CD8-positive, alpha-beta memory T cell (primary cell): ENCODE measurements around the gene EIF1AD. TPM values are rescaled to one million over a fixed set of nuclear protein-coding genes. Genes with fewer than 3 reads are reported as not detected.
"Not testable (repeated sequence)": the region's sequence is repeated elsewhere in the genome, so short reads cannot be mapped to it uniquely, and the experiment has no call there.

Experiments
- CTCF ChIA-PET: fragments of 350-600 bp; sonication (Branson Sonifier 250); formaldehyde crosslinking; loops from one replicate; lab custom pipeline; 2021; ENCODE audit warnings: antibody characterized with exemption; lab: Charles Lee
- POLR2A ChIA-PET: fragments of 350-600 bp; sonication (Branson Sonifier 250); formaldehyde crosslinking; loops from one replicate; lab custom pipeline; 2021; ENCODE audit warnings: antibody characterized with exemption; lab: Charles Lee
- DNase-seq, 5 donors: peaks; one replicate each; pipeline versions ENCODE4 v3.0.0 to v3.0.0-alpha.2; 2020 to 2022; ENCODE audit warnings: mixed read lengths in 1 of 5
- H3K27ac ChIP-seq: one replicate; pipeline ENCODE4 v1.7.0; 2013; ENCODE audit warnings: low read depth, mild to moderate bottlenecking, low read length, moderate library complexity
- H3K27me3 ChIP-seq: 2 replicates; pipeline ENCODE4 v1.7.0; 2013; ENCODE audit warnings: low read length, mild to moderate bottlenecking; ENCODE audit not compliant: insufficient read depth, poor library complexity, severe bottlenecking
- H3K36me3 ChIP-seq: 2 replicates; pipeline ENCODE4 v1.7.0; 2013; ENCODE audit warnings: mild to moderate bottlenecking, low read length, moderate library complexity; ENCODE audit not compliant: insufficient read depth
- H3K4me1 ChIP-seq: 2 replicates; pipeline ENCODE4 v1.7.0; 2013; ENCODE audit warnings: mild to moderate bottlenecking, low read length, moderate library complexity; ENCODE audit not compliant: insufficient read depth
- H3K4me3 ChIP-seq: 2 replicates; pipeline ENCODE4 v1.7.0; 2013; ENCODE audit warnings: mild to moderate bottlenecking, low read length
- H3K9me3 ChIP-seq: 2 replicates; pipeline ENCODE4 v1.7.0; 2013; ENCODE audit warnings: mild to moderate bottlenecking, low read length
- H3K27ac Mint-ChIP-seq, 8 donors: one replicate each; pipeline ENCODE4 v1.8.0; 2020 to 2021; ENCODE audit warnings: mixed read lengths in 8 of 8, mild to moderate bottlenecking in 6 of 8, inconsistent platforms in 3 of 8, moderate library complexity in 3 of 8
- H3K27me3 Mint-ChIP-seq, 2 donors: one replicate each; pipeline ENCODE4 v1.8.0; 2020 to 2021; ENCODE audit warnings: mixed read lengths in 2 of 2, mild to moderate bottlenecking in 1 of 2, moderate library complexity in 1 of 2
- H3K36me3 Mint-ChIP-seq, 3 donors: one replicate each; pipeline ENCODE4 v1.8.0; 2020 to 2021; ENCODE audit warnings: mixed read lengths in 3 of 3, inconsistent platforms in 1 of 3, mild to moderate bottlenecking in 1 of 3
- H3K4me1 Mint-ChIP-seq, 3 donors: one replicate each; pipeline ENCODE4 v1.8.0; 2020 to 2021; ENCODE audit warnings: mixed read lengths in 3 of 3, inconsistent platforms in 1 of 3, mild to moderate bottlenecking in 1 of 3
- H3K4me3 Mint-ChIP-seq, 7 donors: one replicate each; pipeline ENCODE4 v1.8.0; 2020 to 2021; ENCODE audit warnings: mixed read lengths in 7 of 7, mild to moderate bottlenecking in 6 of 7, moderate library complexity in 4 of 7, inconsistent platforms in 2 of 7
- H3K9me3 Mint-ChIP-seq, 5 donors: one replicate each; pipeline ENCODE4 v1.8.0; 2020 to 2022; ENCODE audit warnings: mixed read lengths in 5 of 5, mild to moderate bottlenecking in 3 of 5, moderate library complexity in 2 of 5, inconsistent platforms in 1 of 5
- polyA plus RNA-seq: library from polyadenylated mRNA; unstranded; fragments of 300-500 nt; fragmentation: Illumina TruSeq; gene quantifications from one replicate; pipeline ENCODE4 v1.2.3, GENCODE V29; 2021
- total RNA-seq, 2 experiments: library from RNA; stranded (reverse); gene quantifications; one replicate each; pipeline ENCODE4 v1.2.3, GENCODE V29; 2021

EIF1AD gene
- total and polyA plus RNA-seq, 3 experiments from 2014 or later, result 16.1 to 81.3 (median 81.2) TPM

GRCh38 chr11:65951641-65952040 is 50.3 kb downstream of the EIF1AD start:
- CTCF ChIA-PET, result interaction anchor here (0.7 to 1.2 kb wide), 2 partner anchors 39 to 63 kb away, joined by 3 to 4 read pairs; partner anchors contain the start of gene FIBP
- H3K27ac Mint-ChIP-seq, H3K4me3 Mint-ChIP-seq, H3K27me3 Mint-ChIP-seq, H3K4me1 Mint-ChIP-seq, H3K4me1 ChIP-seq, H3K27ac ChIP-seq, H3K9me3 ChIP-seq, H3K4me3 ChIP-seq, H3K36me3 Mint-ChIP-seq, H3K36me3 ChIP-seq, DNase-seq, H3K27me3 ChIP-seq, H3K9me3 Mint-ChIP-seq: not testable (repeated sequence)
- POLR2A ChIA-PET, result interaction anchor here (0.7 kb wide), 1 partner anchor 494 kb away, joined by 6 read pairs; no protein-coding TSS in a partner anchor

GRCh38 chr11:65950711-65951110 is 51.2 kb downstream of the EIF1AD start:
- CTCF ChIA-PET, result interaction anchor here (0.7 kb wide), 1 partner anchor 126 kb away, joined by 3 read pairs; no protein-coding TSS in a partner anchor
- POLR2A ChIA-PET, H3K4me1 ChIP-seq, H3K4me1 Mint-ChIP-seq, H3K9me3 ChIP-seq, H3K27me3 Mint-ChIP-seq, H3K27ac ChIP-seq, H3K4me3 ChIP-seq, H3K27me3 ChIP-seq, DNase-seq, H3K4me3 Mint-ChIP-seq, H3K9me3 Mint-ChIP-seq, H3K36me3 Mint-ChIP-seq, H3K36me3 ChIP-seq: not testable (repeated sequence)
- peak overlapping the region in 1 of 8 donors; percentile 15 for H3K27ac Mint-ChIP-seq

- H3K4me3 ChIP-seq, result no peak overlapping the region
- H3K27me3 ChIP-seq, result no peaks in the 10 kb centered on the region
- Mint-ChIP-seq H3K4me1 (no peaks in the 10 kb centered on the region), H3K9me3 (no peaks in the 10 kb centered on the region), H3K27ac (no peak overlapping the region), H3K27me3 (peaks cover 0 to 2% of the 10 kb centered on the region in 2 donors), H3K4me3 (no peak overlapping the region), H3K36me3 (no peaks in the 10 kb centered on the region)
- POLR2A ChIA-PET, result no interaction called here
- CTCF ChIA-PET, result interaction anchor here (1.1 kb wide), 1 partner anchor 63 kb away, joined by 3 read pairs; no protein-coding TSS in a partner anchor
- H3K27ac ChIP-seq, result no peak overlapping the region
- no peak for DNase-seq
- H3K36me3 ChIP-seq, result no peaks in the 10 kb centered on the region
- no peaks in the 10 kb centered on the region for H3K4me1 ChIP-seq
- no peaks in the 10 kb centered on the region for H3K9me3 ChIP-seq
These were observed 54.3 kb downstream of the EIF1AD start for GRCh38 chr11:65947603-65948125.

GRCh38 chr11:65947133-65947532 is 54.8 kb downstream of the EIF1AD start:
- Histone ChIP-seq H3K9me3 (no peaks in the 10 kb centered on the region), H3K27me3 (no peaks in the 10 kb centered on the region), H3K36me3 (no peaks in the 10 kb centered on the region), H3K4me3 (no peak overlapping the region), H3K27ac (no peak overlapping the region), H3K4me1 (no peaks in the 10 kb centered on the region)
- no peaks in the 10 kb centered on the region for H3K36me3 Mint-ChIP-seq
- no peak overlapping the region for H3K4me3 Mint-ChIP-seq
- no peak overlapping the region for H3K27ac Mint-ChIP-seq
- H3K9me3 Mint-ChIP-seq, result no peaks in the 10 kb centered on the region
- no peaks in the 10 kb centered on the region for H3K4me1 Mint-ChIP-seq
- CTCF ChIA-PET, result interaction anchor here (1.1 kb wide), 1 partner anchor 63 kb away, joined by 3 read pairs; no protein-coding TSS in a partner anchor
- POLR2A ChIA-PET, result no interaction called here
- H3K27me3 Mint-ChIP-seq, result peaks cover 0 to 2% of the 10 kb centered on the region in 2 donors
- DNase-seq, result no peak

GRCh38 chr11:65946655-65947054 is 55.3 kb downstream of the EIF1AD start:
- Mint-ChIP-seq H3K36me3 (no peaks in the 10 kb centered on the region), H3K9me3 (no peaks in the 10 kb centered on the region), H3K27me3 (peaks cover 0 to 2% of the 10 kb centered on the region in 2 donors), H3K27ac (no peak overlapping the region), H3K4me3 (no peak overlapping the region), H3K4me1 (no peaks in the 10 kb centered on the region)
- ChIA-PET POLR2A (no interaction called here), CTCF (no interaction called here)
- Histone ChIP-seq H3K9me3 (no peaks in the 10 kb centered on the region), H3K27ac (no peak overlapping the region), H3K4me1 (no peaks in the 10 kb centered on the region), H3K4me3 (no peak overlapping the region), H3K36me3 (no peaks in the 10 kb centered on the region), H3K27me3 (no peaks in the 10 kb centered on the region)
- no peak for DNase-seq

Other genes starting within 250 kb of the EIF1AD start
- 10 to 100 TPM; 16.2 to 17.4 TPM for gene AP5B1, start 221.2 kb downstream of the EIF1AD start, total RNA-seq
- gene AP5B1, start 221.2 kb downstream of the EIF1AD start, polyA plus RNA-seq, result 18.1 TPM
- not detected for gene OVOL1, start 215.1 kb downstream of the EIF1AD start, total RNA-seq
- gene OVOL1, start 215.1 kb downstream of the EIF1AD start, polyA plus RNA-seq, result not detected
- gene SNX32, start 168.2 kb downstream of the EIF1AD start, total RNA-seq, result 1 to 10 TPM; 2.0 to 2.8 TPM
- gene SNX32, start 168.2 kb downstream of the EIF1AD start, polyA plus RNA-seq, result 0.77 TPM
- 1,000 to 10,000 TPM; 1,172 to 1,226 TPM for gene CFL1, start 144.0 kb downstream of the EIF1AD start, total RNA-seq
- gene CFL1, start 144.0 kb downstream of the EIF1AD start, polyA plus RNA-seq, result 3,347 TPM
- gene MUS81, start 141.7 kb downstream of the EIF1AD start, total RNA-seq, result 10 to 100 TPM; 84.7 to 85.8 TPM
- 35.2 TPM for gene MUS81, start 141.7 kb downstream of the EIF1AD start, polyA plus RNA-seq
- gene EFEMP2, start 129.4 kb downstream of the EIF1AD start, total RNA-seq, result 1 to 10 TPM; 3.9 to 4.0 TPM
- gene EFEMP2, start 129.4 kb downstream of the EIF1AD start, polyA plus RNA-seq, result 0.23 TPM
- 10 to 100 TPM; 40.9 to 44.3 TPM for gene CTSW, start 122.3 kb downstream of the EIF1AD start, total RNA-seq
- gene CTSW, start 122.3 kb downstream of the EIF1AD start, polyA plus RNA-seq, result 1,046 TPM
- 100 to 1,000 TPM; 121 to 123 TPM for gene FIBP, start 113.7 kb downstream of the EIF1AD start, total RNA-seq
- 78.6 TPM for gene FIBP, start 113.7 kb downstream of the EIF1AD start, polyA plus RNA-seq
- gene CCDC85B, start 111.5 kb downstream of the EIF1AD start, total RNA-seq, result 10 to 100 TPM; 81.3 to 86.7 TPM
- gene CCDC85B, start 111.5 kb downstream of the EIF1AD start, polyA plus RNA-seq, result 94.4 TPM
- 10 to 100 TPM; 26.4 to 26.9 TPM for gene FOSL1, start 101.8 kb downstream of the EIF1AD start, total RNA-seq
- 0.51 TPM for gene FOSL1, start 101.8 kb downstream of the EIF1AD start, polyA plus RNA-seq
- 10 to 100 TPM; 18.7 to 21.4 TPM for gene C11orf68, start 83.1 kb downstream of the EIF1AD start, total RNA-seq
- 70.3 TPM for gene C11orf68, start 83.1 kb downstream of the EIF1AD start, polyA plus RNA-seq
- 100 to 1,000 TPM in 1 of 2 experiments, 10 to 100 TPM in 1; 94.6 to 103 TPM for gene DRAP1, start 82.7 kb downstream of the EIF1AD start, total RNA-seq
- gene DRAP1, start 82.7 kb downstream of the EIF1AD start, polyA plus RNA-seq, result 115 TPM
- gene TSGA10IP, start 56.7 kb downstream of the EIF1AD start, total RNA-seq, result not detected
- gene TSGA10IP, start 56.7 kb downstream of the EIF1AD start, polyA plus RNA-seq, result not detected
- gene SART1, start 40.4 kb downstream of the EIF1AD start, total RNA-seq, result 10 to 100 TPM; 69.9 to 70.2 TPM
- 50.1 TPM for gene SART1, start 40.4 kb downstream of the EIF1AD start, polyA plus RNA-seq
- gene BANF1, start 346 bp upstream of the EIF1AD start, total RNA-seq, result 100 to 1,000 TPM; 264 to 268 TPM
- 205 TPM for gene BANF1, start 346 bp upstream of the EIF1AD start, polyA plus RNA-seq
- not detected for gene CST6, start 9.9 kb upstream of the EIF1AD start, total RNA-seq
- gene CST6, start 9.9 kb upstream of the EIF1AD start, polyA plus RNA-seq, result not detected
- not detected for gene CATSPER1, start 24.3 kb upstream of the EIF1AD start, total RNA-seq
- gene CATSPER1, start 24.3 kb upstream of the EIF1AD start, polyA plus RNA-seq, result not detected
- not detected for gene GAL3ST3, start 47.0 kb upstream of the EIF1AD start, total RNA-seq
- not detected for gene GAL3ST3, start 47.0 kb upstream of the EIF1AD start, polyA plus RNA-seq
- 100 to 1,000 TPM; 261 to 274 TPM for gene SF3B2, start 50.2 kb upstream of the EIF1AD start, total RNA-seq
- gene SF3B2, start 50.2 kb upstream of the EIF1AD start, polyA plus RNA-seq, result 134 TPM
- 10 to 100 TPM; 73.3 to 77.4 TPM for gene PACS1, start 68.1 kb upstream of the EIF1AD start, total RNA-seq
- 86.1 TPM for gene PACS1, start 68.1 kb upstream of the EIF1AD start, polyA plus RNA-seq